PC-9 (cell line): ENCODE measurements around the gene SCAPER. TPM values are rescaled to one million over a fixed set of nuclear protein-coding genes. Genes with fewer than 3 reads are reported as not detected.
"Not testable (repeated sequence)": the region's sequence is repeated elsewhere in the genome, so short reads cannot be mapped to it uniquely, and the experiment has no call there.

Experiments used
- BruUV-seq: library from RNA; stranded (reverse); fragments of 400-500 nt; replicated peaks from 2 replicates; lab custom pipeline; 2021; lab: Mats Ljungman, UMichigan
- CTCF ChIA-PET: fragments of 300-600 bp; sonication (Branson Sonifier 250); formaldehyde crosslinking; loops from one replicate; lab custom pipeline; 2022; ENCODE audit warnings: antibody characterized with exemption; lab: Charles Lee
- POLR2A ChIA-PET: fragments of 300-600 bp; sonication (Branson Sonifier 250); formaldehyde crosslinking; loops from one replicate; lab custom pipeline; 2022; ENCODE audit warnings: antibody characterized with exemption; ENCODE audit not compliant: unreplicated experiment; lab: Charles Lee
- DNase-seq, 2 experiments: peaks; one replicate each; pipeline versions ENCODE4 v3.0.0 to v3.0.0-alpha.2; 2015 to 2022; ENCODE audit warnings: mixed read lengths in 1 of 2
- H2AFZ ChIP-seq: fragments of 200-600 bp; sonication (generic); 2 replicates; pipeline ENCODE4 v1.8.1; 2017; ENCODE audit warnings: antibody characterized with exemption
- H3F3A ChIP-seq: fragments of 200-600 bp; sonication (generic); 2 replicates; pipeline ENCODE4 v1.8.1; 2017; ENCODE audit warnings: antibody characterized with exemption, mild to moderate bottlenecking, low read depth; ENCODE audit not compliant: insufficient read depth
- H3K27ac ChIP-seq: fragments of 200-600 bp; sonication (generic); 2 replicates; pipeline ENCODE4 v1.6.1; 2016; ENCODE audit warnings: mixed run types
- H3K27me3 ChIP-seq: fragments of 200-600 bp; sonication (generic); 2 replicates; pipeline ENCODE4 v1.6.1; 2016; ENCODE audit warnings: low read depth, mixed run types; ENCODE audit not compliant: insufficient read depth
- H3K36me3 ChIP-seq: fragments of 200-600 bp; sonication (generic); 2 replicates; pipeline ENCODE4 v1.6.1; 2016; ENCODE audit warnings: low read depth, mixed run types
- H3K4me1 ChIP-seq: fragments of 200-600 bp; sonication (generic); replicated peaks from 2 replicates; pipeline ENCODE4 v1.6.1; 2016; ENCODE audit warnings: mixed run types; ENCODE audit not compliant: insufficient read depth
- H3K4me2 ChIP-seq: fragments of 200-600 bp; sonication (generic); 2 replicates; pipeline ENCODE4 v1.6.1; 2017; ENCODE audit warnings: mixed run types
- H3K4me3 ChIP-seq: fragments of 200-600 bp; sonication (generic); 2 replicates; pipeline ENCODE4 v1.6.1; 2016; ENCODE audit warnings: mixed run types
- H3K79me2 ChIP-seq: fragments of 200-600 bp; sonication (generic); 2 replicates; pipeline ENCODE4 v1.6.1; 2017; ENCODE audit warnings: low read depth, mixed run types
- H3K9me2 ChIP-seq: fragments of 200-600 bp; sonication (generic); 2 replicates; pipeline ENCODE4 v1.8.1; 2017; ENCODE audit warnings: mild to moderate bottlenecking; ENCODE audit not compliant: insufficient read depth
- H3K9me3 ChIP-seq: fragments of 200-600 bp; sonication (generic); 2 replicates; pipeline ENCODE4 v1.8.1; 2016; ENCODE audit warnings: low read depth; ENCODE audit not compliant: insufficient read depth
- H4K20me1 ChIP-seq: fragments of 200-600 bp; sonication (generic); 2 replicates; pipeline ENCODE4 v1.8.1; 2017; ENCODE audit not compliant: insufficient read depth
- CTCF ChIP-seq: fragments of 200-600 bp; sonication (generic); conservative IDR thresholded peaks from 2 replicates; pipeline ENCODE4 v1.6.1; 2017; ENCODE audit warnings: mixed run types, antibody characterized with exemption, mild to moderate bottlenecking, moderate library complexity
- EZH2 ChIP-seq: fragments of 200-600 bp; sonication (generic); IDR thresholded peaks from 2 replicates; pipeline ENCODE4 v1.8.0; 2017; ENCODE audit warnings: antibody characterized with exemption, low read depth
- intact Hi-C: fragments of 100-400 bp; cut with micrococcal nuclease; formaldehyde crosslinking; loops from one replicate; pipeline ENCODE4 v1.10.0; 2022; ENCODE audit not compliant: unreplicated experiment
- total RNA-seq: library from RNA; stranded (reverse); gene quantifications from 2 replicates; pipeline ENCODE4 v1.2.3, GENCODE V29; 2021

The SCAPER gene
- total RNA-seq, 1 experiment from 2014 or later, result 18.7 TPM

GRCh38 chr15:76320012-76320411, 585.1 kb downstream of the SCAPER start:
- H3K9me3 ChIP-seq, result no peaks in the 10 kb centered on the region
- no peak overlapping the region for H3K4me3 ChIP-seq
- H3K27me3 ChIP-seq, result no peaks in the 10 kb centered on the region
- H3K36me3 ChIP-seq, result no peaks in the 10 kb centered on the region
- no peaks in the 10 kb centered on the region for H3K79me2 ChIP-seq
- POLR2A ChIA-PET, result no interaction called here
- CTCF ChIA-PET, result no interaction called here
- DNase-seq, result no peak
- no peak overlapping the region for H3K4me2 ChIP-seq
- TF ChIP-seq EZH2 (no peak), CTCF (no peak)
- no peak overlapping the region for H3K27ac ChIP-seq
- H3F3A ChIP-seq, result no peaks in the 10 kb centered on the region; the same call in 1 of the 2 replicates
- H3K4me1 ChIP-seq, result peaks cover 16% of the 10 kb centered on the region
- H3K9me2 ChIP-seq, result no peaks in the 10 kb centered on the region
- no TSS peak for BruUV-seq
- H4K20me1 ChIP-seq, result no peaks in the 10 kb centered on the region
- intact Hi-C loops, result no loop called here
- H2AFZ ChIP-seq, result no peak overlapping the region

- CTCF ChIA-PET, result interaction anchor here (0.7 kb wide), 1 partner anchor 1002 kb away, joined by 3 read pairs; no protein-coding TSS in a partner anchor
These were observed 591.4 kb downstream of the SCAPER start for GRCh38 chr15:76313731-76314130.

DNA sequence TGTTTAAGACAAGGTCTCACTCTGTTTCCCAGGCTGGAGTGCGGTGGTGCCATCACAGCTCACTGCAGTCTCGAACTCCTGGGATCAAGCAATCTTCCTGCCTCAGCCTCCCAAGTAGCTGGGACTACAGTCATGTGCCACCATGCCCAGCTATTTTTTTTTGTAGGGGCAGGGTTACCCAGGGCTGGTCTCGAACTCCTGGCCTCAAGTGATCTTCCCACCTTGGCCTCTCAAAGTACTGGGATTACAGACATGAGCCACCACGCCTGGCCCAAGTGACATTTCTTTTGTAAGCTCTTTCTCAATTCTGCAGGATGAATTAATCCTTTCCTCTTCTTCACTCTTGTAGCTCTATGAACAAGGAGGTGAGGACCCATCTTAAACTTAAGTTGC, 592.0 kb downstream of the SCAPER start:
- not testable (repeated sequence) for H3K36me3 ChIP-seq
- peaks cover 55% of the 10 kb centered on the region for H3K4me1 ChIP-seq

More at GRCh38 chr15:76313731-76314130, 591.4 kb downstream of the SCAPER start:
- Histone ChIP-seq H3K27ac (peak overlapping the region; percentile 98), H3K36me3 (no peaks in the 10 kb centered on the region), H3K4me2 (peak overlapping the region; percentile 99), H3K9me3 (no peaks in the 10 kb centered on the region), H3K27me3 (no peaks in the 10 kb centered on the region), H3K79me2 (peaks cover 24% of the 10 kb centered on the region), H2AFZ (no peak overlapping the region; the same call in 1 of the 2 replicates), H3F3A (peaks cover 35% of the 10 kb centered on the region), H4K20me1 (peaks cover 4% of the 10 kb centered on the region), H3K4me1 (peaks cover 55% of the 10 kb centered on the region), H3K4me3 (no peak overlapping the region), H3K9me2 (no peaks in the 10 kb centered on the region)
- POLR2A ChIA-PET, result no interaction called here
- peak; percentile 26 to 90 for DNase-seq
- intact Hi-C loops, result loop anchor here (2.0 to 5.0 kb wide), 2 partner anchors 13 to 34 kb away; no protein-coding TSS in a partner anchor
- TF ChIP-seq EZH2, result no peak
- TF ChIP-seq CTCF, result no peak
- no TSS peak for BruUV-seq

More for the DNA sequence above, 592.0 kb downstream of the SCAPER start:
- H3K9me2 ChIP-seq, H2AFZ ChIP-seq, DNase-seq, BruUV-seq, H4K20me1 ChIP-seq, H3K27me3 ChIP-seq, H3K9me3 ChIP-seq: not testable (repeated sequence)
- intact Hi-C loops, result loop anchor here (2.0 to 5.0 kb wide), 2 partner anchors 14 to 34 kb away; no protein-coding TSS in a partner anchor
- H3K4me3 ChIP-seq, result peak overlapping the region; percentile 17; the same call in 1 of the 2 replicates
- POLR2A ChIA-PET, result interaction anchor here (0.5 to 0.7 kb wide), 3 partner anchors 32 to 720 kb away, joined by 3 to 4 read pairs (median 3); no protein-coding TSS in a partner anchor
- peak overlapping the region; percentile 99 for H3K4me2 ChIP-seq
- CTCF ChIA-PET, result interaction anchor here (0.5 to 0.7 kb wide), 3 partner anchors 16 to 1003 kb away, joined by 3 read pairs; no protein-coding TSS in a partner anchor
- H3F3A ChIP-seq, result peaks cover 35% of the 10 kb centered on the region
- H3K27ac ChIP-seq, result peak overlapping the region; percentile 98
- H3K79me2 ChIP-seq, result peaks cover 30% of the 10 kb centered on the region
